ENCODE measurements around the gene LIN54.

DNA sequence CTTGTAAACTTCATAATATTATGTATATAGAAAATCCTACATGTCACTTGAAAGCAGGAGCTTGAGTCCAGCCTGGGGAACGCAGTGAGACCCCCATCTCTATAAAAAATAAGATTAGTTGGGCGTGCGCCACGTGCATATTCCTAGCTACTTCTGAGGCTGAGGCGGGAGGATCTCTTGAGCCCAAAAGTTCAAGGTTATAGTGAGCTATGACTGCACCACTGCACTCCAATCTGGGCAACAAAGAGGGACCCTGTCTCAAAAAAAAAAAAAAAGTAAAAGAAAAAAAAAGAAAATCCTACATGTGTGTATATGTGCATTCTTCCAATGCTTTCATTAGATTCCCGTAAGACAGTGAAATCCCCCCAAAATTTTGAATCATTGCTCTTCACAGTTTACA, 121.3 kb downstream of the LIN54 start:
- no peak for TF ChIP-seq POLR2A (IDR thresholded peaks at IDR 0.05)
- TF ChIP-seq CTCF (IDR thresholded peaks at IDR 0.05): no peak
- no peak for TF ChIP-seq POLR2AphosphoS5 (IDR thresholded peaks at IDR 0.05)
- TF ChIP-seq EP300 (IDR thresholded peaks at IDR 0.05): no peak

Data from sigmoid colon (tissue), 4 donors.